ENCODE data around the gene ZFPL1.
"Not testable (repeated sequence)": the region's sequence is repeated elsewhere in the genome, so short reads cannot be mapped to it uniquely, and the experiment has no call there.

The ZFPL1 gene

DNA sequence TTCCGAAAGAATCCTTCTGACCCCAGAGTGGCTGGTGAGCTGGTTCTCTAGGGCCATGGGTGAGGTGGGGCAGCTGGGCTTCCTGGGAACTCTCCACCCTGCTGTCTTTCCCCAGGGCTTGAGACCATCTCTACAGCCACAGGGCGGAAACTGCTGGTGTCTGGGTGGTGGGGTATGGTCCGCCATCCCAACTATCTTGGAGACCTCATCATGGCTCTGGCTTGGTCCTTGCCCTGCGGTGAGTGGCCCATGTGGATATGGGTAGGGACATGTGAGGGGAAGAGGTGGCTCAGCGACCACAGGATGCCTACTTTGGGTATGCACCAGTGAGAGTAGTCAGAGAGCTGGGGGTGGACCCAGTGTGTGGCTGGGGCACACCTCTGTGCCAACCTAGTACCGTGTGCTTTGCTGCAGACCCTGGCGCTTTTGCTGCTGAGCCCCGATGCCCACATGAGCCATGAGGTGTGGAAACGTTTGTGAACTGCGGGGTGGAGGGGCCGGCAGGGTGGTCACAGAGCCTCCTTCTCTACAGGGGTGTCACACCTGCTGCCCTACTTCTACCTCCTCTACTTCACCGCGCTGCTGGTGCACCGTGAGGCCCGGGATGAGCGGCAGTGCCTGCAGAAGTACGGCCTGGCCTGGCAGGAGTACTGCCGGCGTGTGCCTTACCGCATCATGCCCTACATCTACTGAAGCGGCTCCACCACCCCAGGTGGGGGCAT lies 31.5 kb downstream of the ZFPL1 start:
- no peak for DNase-seq (ENCODE audit: extremely low read depth, low read depth)
- TF ChIP-seq, protein P1, sequence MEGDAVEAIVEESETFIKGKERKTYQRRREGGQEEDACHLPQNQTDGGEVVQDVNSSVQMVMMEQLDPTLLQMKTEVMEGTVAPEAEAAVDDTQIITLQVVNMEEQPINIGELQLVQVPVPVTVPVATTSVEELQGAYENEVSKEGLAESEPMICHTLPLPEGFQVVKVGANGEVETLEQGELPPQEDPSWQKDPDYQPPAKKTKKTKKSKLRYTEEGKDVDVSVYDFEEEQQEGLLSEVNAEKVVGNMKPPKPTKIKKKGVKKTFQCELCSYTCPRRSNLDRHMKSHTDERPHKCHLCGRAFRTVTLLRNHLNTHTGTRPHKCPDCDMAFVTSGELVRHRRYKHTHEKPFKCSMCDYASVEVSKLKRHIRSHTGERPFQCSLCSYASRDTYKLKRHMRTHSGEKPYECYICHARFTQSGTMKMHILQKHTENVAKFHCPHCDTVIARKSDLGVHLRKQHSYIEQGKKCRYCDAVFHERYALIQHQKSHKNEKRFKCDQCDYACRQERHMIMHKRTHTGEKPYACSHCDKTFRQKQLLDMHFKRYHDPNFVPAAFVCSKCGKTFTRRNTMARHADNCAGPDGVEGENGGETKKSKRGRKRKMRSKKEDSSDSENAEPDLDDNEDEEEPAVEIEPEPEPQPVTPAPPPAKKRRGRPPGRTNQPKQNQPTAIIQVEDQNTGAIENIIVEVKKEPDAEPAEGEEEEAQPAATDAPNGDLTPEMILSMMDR (IDR thresholded peaks at IDR 0.05; ENCODE audit: low read depth, low read length) = no peak

DNA sequence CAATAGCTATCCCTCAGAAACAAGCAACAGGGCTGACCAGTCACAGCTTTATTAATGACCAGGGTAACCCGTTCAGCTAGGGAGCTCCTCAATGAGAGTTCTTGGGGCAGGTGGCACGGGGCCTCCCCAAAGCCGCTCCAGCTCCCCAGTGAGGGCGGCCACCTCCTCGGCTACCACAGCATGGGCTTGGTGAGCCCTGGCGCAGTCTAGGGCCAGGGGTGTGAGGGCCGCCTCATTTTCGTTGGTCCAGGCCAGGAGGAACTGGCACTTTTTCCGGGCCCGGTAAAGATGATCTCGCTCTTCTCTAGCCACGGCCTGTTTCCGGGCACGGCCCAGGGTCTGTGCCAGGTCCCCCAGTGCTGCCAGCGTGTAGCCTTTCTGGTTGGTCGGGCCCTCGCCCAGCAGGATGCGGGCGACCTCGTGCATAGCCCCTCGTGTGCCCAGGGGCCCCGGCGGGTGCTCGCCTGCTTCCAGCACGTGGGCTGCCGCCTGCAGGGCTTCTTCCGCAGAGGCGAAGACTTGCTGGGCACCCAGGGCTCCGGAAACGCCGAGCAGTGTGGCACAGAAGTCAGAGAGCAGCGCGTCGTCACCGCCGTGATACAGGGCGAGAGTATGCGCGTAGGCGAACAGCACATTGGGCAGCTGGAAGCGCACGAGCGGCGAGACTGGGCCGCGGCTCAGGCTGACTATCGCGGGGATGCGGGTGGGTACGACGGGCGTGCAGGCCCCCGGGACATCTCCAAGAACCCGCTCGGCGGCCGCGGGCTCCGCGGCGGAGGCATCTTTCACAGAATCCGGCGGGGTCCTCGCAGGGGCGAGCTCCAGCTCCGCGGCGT lies 32.6 kb downstream of the ZFPL1 start:
- DNase-seq (ENCODE audit: extremely low read depth, low read depth) = no peak
- TF ChIP-seq, protein P1 (IDR thresholded peaks at IDR 0.05; ENCODE audit: low read depth, low read length) = no peak

DNA sequence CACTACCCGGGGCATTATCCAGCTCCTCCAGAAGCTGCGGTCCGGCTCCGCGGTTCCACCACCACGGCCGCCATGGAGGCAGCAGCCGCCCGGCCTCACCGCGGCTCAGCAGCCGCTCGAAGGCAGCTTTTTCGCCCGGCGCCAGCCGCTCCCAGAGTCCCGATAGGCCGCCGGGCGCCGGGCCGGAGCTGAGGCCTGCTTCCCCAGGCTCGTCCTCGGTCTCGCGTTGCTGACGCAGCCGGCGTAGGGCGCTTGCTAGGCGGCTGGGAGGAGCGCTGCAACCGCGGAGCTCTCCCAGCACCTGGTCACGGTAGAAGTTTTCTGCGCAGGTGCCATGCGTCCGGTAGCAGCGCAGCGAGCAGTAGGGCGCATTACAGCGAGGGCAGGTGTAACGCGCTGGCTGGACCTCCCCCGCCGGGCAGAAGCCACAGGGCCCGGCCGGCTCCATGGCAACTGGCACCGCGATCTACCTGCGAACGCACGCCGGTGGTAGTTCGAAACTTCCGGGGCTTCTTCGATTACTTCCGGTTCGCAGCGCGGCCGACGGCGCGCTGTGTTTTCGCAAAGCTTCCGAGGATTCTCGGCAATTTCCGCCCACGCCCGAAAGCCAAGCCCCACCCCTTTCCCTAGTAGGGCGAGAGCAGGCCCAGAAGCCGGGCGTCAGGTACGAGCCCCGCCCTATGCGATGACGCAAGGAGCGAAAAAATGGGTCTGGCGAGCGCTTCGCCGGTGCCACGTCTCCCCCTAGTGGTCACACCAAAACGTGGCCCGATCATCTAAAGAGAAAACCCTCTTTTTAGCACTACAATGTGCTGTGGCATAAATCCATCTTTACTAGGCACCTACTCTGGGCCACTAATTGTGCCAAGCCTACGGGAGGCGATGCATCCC lies 33.4 kb downstream of the ZFPL1 start, which contains the start of gene ZNHIT2:
TSS of gene ZNHIT2 (minus strand) at position 496 of the 891 bp plus-strand sequence. CDS start at position 448, 48 bp downstream.
- DNase-seq (ENCODE audit: extremely low read depth, low read depth) = peak; percentile 96
- TF ChIP-seq, protein P1 (IDR thresholded peaks at IDR 0.05; ENCODE audit: low read depth, low read length) = peak; percentile 93

DNA sequence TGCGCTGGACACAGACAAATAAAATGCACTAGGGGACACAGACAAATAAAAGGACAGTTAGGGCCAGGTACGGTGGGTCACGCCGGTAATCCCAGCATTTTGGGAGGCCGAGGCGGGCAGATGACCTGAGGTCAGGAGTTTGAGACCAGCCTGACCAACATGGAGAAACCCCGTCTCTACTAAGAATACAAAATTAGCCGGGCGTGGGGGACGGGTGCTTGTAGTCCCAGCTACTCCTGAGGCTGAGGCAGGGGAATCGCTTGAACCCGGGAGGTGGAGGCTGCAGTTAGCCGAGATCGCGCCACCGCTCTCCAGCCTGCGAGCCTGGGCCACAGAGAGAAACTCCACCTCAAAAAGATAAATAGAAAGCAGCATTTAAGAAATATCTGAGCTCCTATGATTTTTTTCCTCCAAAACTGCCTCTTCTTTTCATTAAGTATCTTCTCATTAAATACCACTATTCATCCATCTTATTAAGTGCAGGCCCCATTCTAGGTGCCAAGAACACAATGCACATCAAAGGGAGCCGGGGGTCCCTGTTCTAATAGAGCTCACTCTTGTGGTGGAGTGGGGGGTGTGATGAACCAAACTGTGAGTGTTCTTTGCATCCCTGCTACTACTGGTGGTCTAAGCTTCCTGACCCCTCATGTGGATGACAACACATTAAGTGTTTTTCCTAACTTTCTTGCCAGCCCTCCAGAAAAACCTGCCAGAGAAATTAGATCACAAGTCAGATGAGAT lies 34.2 kb downstream of the ZFPL1 start:
- DNase-seq (ENCODE audit: extremely low read depth, low read depth) = no peak
- TF ChIP-seq, protein P1 (IDR thresholded peaks at IDR 0.05; ENCODE audit: low read depth, low read length) = no peak

DNA sequence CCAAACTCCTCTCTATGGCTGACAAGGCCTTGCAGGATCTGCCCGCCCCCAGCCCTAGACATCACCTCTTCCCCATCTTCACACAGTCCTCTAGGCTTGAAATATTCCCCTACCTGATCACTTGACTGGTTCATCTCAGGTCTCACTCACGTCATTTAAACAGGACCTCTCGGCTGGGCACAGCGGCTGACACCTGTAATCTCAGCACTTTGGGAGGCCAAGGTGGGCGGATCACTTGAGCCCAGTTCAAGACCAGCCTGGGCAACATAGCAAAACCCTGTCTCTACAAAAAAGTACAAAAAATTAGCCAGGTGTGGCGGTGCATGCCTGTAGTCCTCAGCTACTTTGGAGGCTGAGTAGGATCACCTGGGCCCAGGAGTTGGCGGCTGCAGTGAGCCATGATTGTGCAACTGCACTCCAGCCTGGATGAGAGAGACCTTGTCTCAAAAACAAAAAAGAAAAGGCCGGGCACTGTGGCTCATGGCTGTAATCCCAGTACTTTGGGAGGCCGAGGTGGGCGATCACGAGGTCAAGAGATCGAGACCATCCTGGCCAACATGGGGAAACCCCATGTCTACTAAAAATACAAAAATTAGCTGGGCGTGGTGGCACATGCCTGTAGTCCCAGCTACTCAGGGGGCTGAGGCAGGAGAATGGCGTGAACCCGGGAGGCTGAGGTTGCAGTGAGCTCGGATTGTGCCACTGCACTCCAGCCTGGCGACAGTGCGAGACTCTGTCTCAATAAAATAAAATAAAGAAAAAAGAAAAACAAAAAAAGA lies 35.1 kb downstream of the ZFPL1 start:
- not testable (repeated sequence) for DNase-seq (ENCODE audit: extremely low read depth, low read depth)

DNA sequence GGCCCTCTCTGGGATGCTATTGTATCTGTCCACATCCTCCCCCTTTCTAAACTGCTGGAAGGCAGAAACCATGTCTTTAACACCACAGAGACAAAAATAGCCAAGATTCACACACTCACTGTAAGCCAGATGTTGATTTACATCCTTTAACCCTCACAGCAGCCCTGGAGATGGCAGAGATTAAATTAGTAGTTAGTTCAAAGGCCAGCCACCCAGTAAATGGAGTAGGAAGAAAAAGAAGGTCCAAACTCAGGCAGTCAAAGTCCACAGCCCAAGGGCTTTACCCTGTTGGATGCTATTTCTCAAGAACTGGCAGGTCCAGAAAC lies 35.6 kb downstream of the ZFPL1 start:
- no peak for DNase-seq (ENCODE audit: extremely low read depth, low read depth)
- TF ChIP-seq, protein P1 (IDR thresholded peaks at IDR 0.05; ENCODE audit: low read depth, low read length) = no peak
